ENCODE results near the gene CRB2. TPM values are rescaled to one million over a fixed set of nuclear protein-coding genes. Genes with fewer than 3 reads are reported as not detected.

Gene CRB2
- total RNA-seq, 4 donors from 2014 or later: 0.06 to 0.13 TPM; not detected in 2

- intact Hi-C loops (cut with DNase I): no loop called here
- Histone ChIP-seq H3K27ac (replicated peaks in 1 of 4) (no peak overlapping the region), H3K27me3 (peaks cover 0 to 32% (median 0%) of the 10 kb centered on the region in 4 donors), H3K4me3 (no peak overlapping the region), H3K9me3 (no peaks in the 10 kb centered on the region), H3K36me3 (no peaks in the 10 kb centered on the region), H3K4me1 (peaks cover 0 to 10% (median 4%) of the 10 kb centered on the region in 4 donors)
- 60% methylated on average over 2 of the region's 2 CpGs for WGBS
- no peak for TF ChIP-seq EP300 (IDR thresholded peaks at IDR 0.05)
- no peak for TF ChIP-seq POLR2AphosphoS5 (IDR thresholded peaks at IDR 0.05)
- TF ChIP-seq POLR2A (IDR thresholded peaks at IDR 0.05; ENCODE audit: low read depth): no peak
- TF ChIP-seq CTCF (IDR thresholded peaks at IDR 0.05): no peak
- DNase-seq (ENCODE audit: extremely low spot score): no peak
These were observed 3.1 kb downstream of the CRB2 start for GRCh38 chr9:123359106-123359505.

GRCh38 chr9:123359546-123359945 is 3.5 kb downstream of the CRB2 start:
- WGBS: 73% methylated on average over 3 of the region's 3 CpGs
- Histone ChIP-seq H3K27ac (replicated peaks in 1 of 4) (no peak overlapping the region), H3K4me1 (peaks cover 0 to 9% (median 5%) of the 10 kb centered on the region in 4 donors), H3K36me3 (no peaks in the 10 kb centered on the region), H3K4me3 (no peak overlapping the region), H3K27me3 (peaks cover 0 to 28% (median 0%) of the 10 kb centered on the region in 4 donors), H3K9me3 (no peaks in the 10 kb centered on the region)
- intact Hi-C loops (cut with DNase I): no loop called here
- DNase-seq (ENCODE audit: extremely low spot score): no peak
- TF ChIP-seq POLR2AphosphoS5 (IDR thresholded peaks at IDR 0.05): no peak
- no peak for TF ChIP-seq CTCF (IDR thresholded peaks at IDR 0.05)
- no peak for TF ChIP-seq POLR2A (IDR thresholded peaks at IDR 0.05; ENCODE audit: low read depth)
- TF ChIP-seq EP300 (IDR thresholded peaks at IDR 0.05): no peak

- intact Hi-C loops (cut with DNase I): no loop called here
- H3K27ac ChIP-seq (replicated peaks in 1 of 4): no peak overlapping the region
- TF ChIP-seq POLR2AphosphoS5 (IDR thresholded peaks at IDR 0.05): no peak
- no peak for TF ChIP-seq CTCF (IDR thresholded peaks at IDR 0.05)
- no peak for TF ChIP-seq POLR2A (IDR thresholded peaks at IDR 0.05; ENCODE audit: low read depth)
- TF ChIP-seq EP300 (IDR thresholded peaks at IDR 0.05): no peak
- 52% methylated on average over 12 of the region's 22 CpGs for WGBS
- no peaks in the 10 kb centered on the region for H3K9me3 ChIP-seq
- no peak overlapping the region for H3K4me3 ChIP-seq
- no peaks in the 10 kb centered on the region for H3K36me3 ChIP-seq
- peaks cover 0 to 21% (median 0%) of the 10 kb centered on the region in 4 donors for H3K27me3 ChIP-seq
- H3K4me1 ChIP-seq: peaks cover 0 to 9% (median 8%) of the 10 kb centered on the region in 4 donors
- DNase-seq (ENCODE audit: extremely low spot score): no peak
These were observed 4.4 kb downstream of the CRB2 start for GRCh38 chr9:123360161-123361085.

- Histone ChIP-seq H3K9me3 (no peaks in the 10 kb centered on the region), H3K27ac (replicated peaks in 1 of 4) (no peak overlapping the region), H3K27me3 (peaks cover 0 to 19% (median 0%) of the 10 kb centered on the region in 4 donors), H3K36me3 (no peaks in the 10 kb centered on the region), H3K4me1 (peaks cover 0 to 9% (median 8%) of the 10 kb centered on the region in 4 donors), H3K4me3 (no peak overlapping the region)
- WGBS: 57% methylated on average over 9 of the region's 10 CpGs
- TF ChIP-seq POLR2A (IDR thresholded peaks at IDR 0.05; ENCODE audit: low read depth) (no peak), EP300 (IDR thresholded peaks at IDR 0.05) (no peak), CTCF (IDR thresholded peaks at IDR 0.05) (no peak), POLR2AphosphoS5 (IDR thresholded peaks at IDR 0.05) (no peak)
- DNase-seq (ENCODE audit: extremely low spot score): no peak
- intact Hi-C loops (cut with DNase I): no loop called here
These were observed 5.2 kb downstream of the CRB2 start for GRCh38 chr9:123361086-123361730.
